GM04504 (cell line): ENCODE data around the gene PCCB.
"Not testable (repeated sequence)": the region's sequence is repeated elsewhere in the genome, so short reads cannot be mapped to it uniquely, and the experiment has no call there.

ENCODE experiments used
- DNase-seq: peaks from one replicate; pipeline ENCODE4 v3.0.0-alpha.2; 2012; ENCODE audit warnings: low read depth

Gene PCCB

GRCh38 chr3:136250059-136250902, at the start of gene PCCB:
Gene PCCB, plus strand, starts transcription at chr3:136250340. Its CDS starts 36 bp downstream, at chr3:136250376.
- DNase-seq = peak; percentile 79

GRCh38 chr3:136207489-136208115, 42.5 kb upstream of the PCCB start:
- no peak for DNase-seq

GRCh38 chr3:136209921-136210320, 40.2 kb upstream of the PCCB start:
- no peak for DNase-seq

- no peak for DNase-seq
Measured at GRCh38 chr3:136211547-136211946, 38.6 kb upstream of the PCCB start.

GRCh38 chr3:136222746-136223145, 27.4 kb upstream of the PCCB start:
- not testable (repeated sequence) for DNase-seq

GRCh38 chr3:136232413-136232812, 17.7 kb upstream of the PCCB start:
- DNase-seq = no peak

GRCh38 chr3:136235545-136235944, 14.6 kb upstream of the PCCB start:
- no peak for DNase-seq

GRCh38 chr3:136236109-136236508, 14.0 kb upstream of the PCCB start:
- no peak for DNase-seq

GRCh38 chr3:136237103-136237502, 13.0 kb upstream of the PCCB start:
- DNase-seq = no peak

- DNase-seq = no peak
Measured at GRCh38 chr3:136237961-136238649, 12.0 kb upstream of the PCCB start.

GRCh38 chr3:136239094-136239493, 11.0 kb upstream of the PCCB start:
- no peak for DNase-seq

- DNase-seq = no peak
Measured at GRCh38 chr3:136245691-136246090, 4.4 kb upstream of the PCCB start.

- DNase-seq = no peak
Measured at GRCh38 chr3:136247436-136247835, 2.7 kb upstream of the PCCB start.

- no peak for DNase-seq
Measured at GRCh38 chr3:136247855-136248590, 2.1 kb upstream of the PCCB start.

- DNase-seq = no peak
Measured at GRCh38 chr3:136249091-136249490, 1.0 kb upstream of the PCCB start.

GRCh38 chr3:136249593-136249992, 547 bp upstream of the PCCB start:
- DNase-seq = no peak

- DNase-seq = peak; percentile 28
Measured at GRCh38 chr3:136250903-136251460, 842 bp downstream of the PCCB start.

- no peak for DNase-seq
Measured at GRCh38 chr3:136251511-136251910, 1.4 kb downstream of the PCCB start.

- no peak for DNase-seq
Measured at GRCh38 chr3:136255672-136256406, 5.7 kb downstream of the PCCB start.

GRCh38 chr3:136258199-136258598, 8.1 kb downstream of the PCCB start:
- no peak for DNase-seq

GRCh38 chr3:136261826-136262225, 11.7 kb downstream of the PCCB start:
- no peak for DNase-seq
